Right lobe of liver (tissue), 4 donors: ENCODE measurements around the gene SHBG.

ENCODE experiments used
- CTCF ChIP-seq, 4 donors: fragments of 200-600 bp in 3 of 4; fragments of 450-650 bp in 1 of 4; IDR thresholded peaks; one replicate each; pipeline versions ENCODE4 v1.5.1 to v1.8.0; 2016 to 2022; ENCODE audit warnings: antibody characterized with exemption in 4 of 4, mild to moderate bottlenecking in 2 of 4
- POLR2A ChIP-seq: fragments of 450-650 bp; IDR thresholded peaks from one replicate; pipeline ENCODE4 v1.6.1; 2017; ENCODE audit warnings: antibody characterized with exemption, mild to moderate bottlenecking
- donor health status: DM: no; HTN: no; CAD: no.
- donor health status: DM: no; HTN: no; CAD: no.
- donor health status: DM: no; HTN: yes; CAD: no.

DNA sequence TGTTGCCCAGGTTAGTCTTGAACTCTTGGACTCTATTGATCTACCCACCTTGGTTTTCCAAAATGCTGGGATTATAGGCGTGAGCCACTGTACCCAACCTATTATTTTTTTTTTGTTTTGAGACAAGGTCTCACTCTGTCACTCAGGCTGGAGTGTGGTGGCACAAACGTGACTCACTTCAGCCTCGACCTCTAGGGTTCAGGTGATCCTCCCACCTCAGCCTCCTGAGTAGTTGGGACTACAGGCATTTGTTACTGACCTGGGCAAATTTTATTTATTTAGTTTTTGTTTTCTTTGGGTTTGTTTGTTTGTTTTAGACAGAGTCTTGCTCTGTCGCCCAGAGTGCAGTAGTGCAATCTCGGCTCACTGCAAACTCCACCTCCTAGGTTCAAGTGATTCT, 6.3 kb upstream of the SHBG start:
- no peak for TF ChIP-seq POLR2A
- TF ChIP-seq CTCF (IDR thresholded peaks at IDR 0.05): no peak
